ENCODE results near the gene AGPAT2.

Gene AGPAT2

GRCh38 chr9:136664000-136664915 is 23.0 kb downstream of the AGPAT2 start:
- TF ChIP-seq ESRRG (CRISPR knock-in tag; IDR thresholded peaks at IDR 0.05) (no peak), POU6F1 (CRISPR knock-in tag; IDR thresholded peaks at IDR 0.05; ENCODE audit: borderline replicate concordance, low read depth) (no peak), CSRNP3 (CRISPR knock-in tag; IDR thresholded peaks at IDR 0.05) (no peak), ZNF70 (CRISPR knock-in tag; IDR thresholded peaks at IDR 0.05) (no peak), ZFP30 (CRISPR knock-in tag; IDR thresholded peaks at IDR 0.05) (no peak), RARB (CRISPR knock-in tag; IDR thresholded peaks at IDR 0.05) (no peak), CSDC2 (CRISPR knock-in tag; IDR thresholded peaks at IDR 0.05) (no peak), OSR1 (CRISPR knock-in tag; IDR thresholded peaks at IDR 0.05) (no peak), ISL1 (CRISPR knock-in tag; IDR thresholded peaks at IDR 0.05) (no peak), CREB5 (CRISPR knock-in tag; IDR thresholded peaks at IDR 0.05; ENCODE audit: low read depth) (no peak), SNAI2 (CRISPR knock-in tag; IDR thresholded peaks at IDR 0.05) (no peak), BACH2 (CRISPR knock-in tag; IDR thresholded peaks at IDR 0.05; ENCODE audit: borderline replicate concordance) (no peak), ZNF565 (CRISPR knock-in tag; conservative IDR thresholded peaks at IDR 0.05; ENCODE audit: low read depth) (no peak), ARNTL (CRISPR knock-in tag; IDR thresholded peaks at IDR 0.05; ENCODE audit: borderline replicate concordance, low read depth) (no peak), ZC3H10 (CRISPR knock-in tag; IDR thresholded peaks at IDR 0.05) (no peak), ZFP3 (CRISPR knock-in tag; IDR thresholded peaks at IDR 0.05) (no peak), TSHZ2 (CRISPR knock-in tag; IDR thresholded peaks at IDR 0.05) (no peak), TCF4 (CRISPR knock-in tag; IDR thresholded peaks at IDR 0.05; ENCODE audit: borderline replicate concordance) (no peak)
- TF ChIP-seq, protein P1, sequence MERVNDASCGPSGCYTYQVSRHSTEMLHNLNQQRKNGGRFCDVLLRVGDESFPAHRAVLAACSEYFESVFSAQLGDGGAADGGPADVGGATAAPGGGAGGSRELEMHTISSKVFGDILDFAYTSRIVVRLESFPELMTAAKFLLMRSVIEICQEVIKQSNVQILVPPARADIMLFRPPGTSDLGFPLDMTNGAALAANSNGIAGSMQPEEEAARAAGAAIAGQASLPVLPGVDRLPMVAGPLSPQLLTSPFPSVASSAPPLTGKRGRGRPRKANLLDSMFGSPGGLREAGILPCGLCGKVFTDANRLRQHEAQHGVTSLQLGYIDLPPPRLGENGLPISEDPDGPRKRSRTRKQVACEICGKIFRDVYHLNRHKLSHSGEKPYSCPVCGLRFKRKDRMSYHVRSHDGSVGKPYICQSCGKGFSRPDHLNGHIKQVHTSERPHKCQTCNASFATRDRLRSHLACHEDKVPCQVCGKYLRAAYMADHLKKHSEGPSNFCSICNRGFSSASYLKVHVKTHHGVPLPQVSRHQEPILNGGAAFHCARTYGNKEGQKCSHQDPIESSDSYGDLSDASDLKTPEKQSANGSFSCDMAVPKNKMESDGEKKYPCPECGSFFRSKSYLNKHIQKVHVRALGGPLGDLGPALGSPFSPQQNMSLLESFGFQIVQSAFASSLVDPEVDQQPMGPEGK (CRISPR knock-in tag; IDR thresholded peaks at IDR 0.05; ENCODE audit: borderline replicate concordance): no peak

GRCh38 chr9:136662656-136663581 is 24.3 kb downstream of the AGPAT2 start, which contains the start of gene EGFL7:
TSS of gene EGFL7 (plus strand) at chr9:136662916. CDS start at chr9:136668283, 5,367 bp downstream.
- TF ChIP-seq RARB (CRISPR knock-in tag; IDR thresholded peaks at IDR 0.05): no peak
- no peak for TF ChIP-seq ZNF8 (CRISPR knock-in tag; IDR thresholded peaks at IDR 0.05)
- no peak for TF ChIP-seq ARNTL (CRISPR knock-in tag; IDR thresholded peaks at IDR 0.05; ENCODE audit: borderline replicate concordance, low read depth)
- TF ChIP-seq ZFP3 (CRISPR knock-in tag; IDR thresholded peaks at IDR 0.05): no peak
- no peak for TF ChIP-seq ZNF565 (CRISPR knock-in tag; conservative IDR thresholded peaks at IDR 0.05; ENCODE audit: low read depth)
- ATAC-seq: no peak

More at GRCh38 chr9:136664000-136664915, 23.0 kb downstream of the AGPAT2 start:
- ATAC-seq: no peak

Measured in SK-N-SH treated with all-trans-retinoic acid at 6 μM for 48 hours (cell line).